OCI-LY7 (cell line): ENCODE results near the gene AUTS2.

Experiments used
- EZH2phosphoT487 ChIP-seq: fragments of 200-600 bp; sonication (generic); IDR thresholded peaks from 2 replicates; pipeline ENCODE4 v1.6.1; 2018; ENCODE audit warnings: low read depth, borderline replicate concordance, mild to moderate bottlenecking, mixed run types, antibody characterized with exemption, low read length, moderate library complexity, mixed read lengths
- TF ChIP-seq, protein P1 (sequence below): fragments of 200-600 bp; sonication (generic); conservative IDR thresholded peaks from 2 replicates; pipeline ENCODE4 v1.5.1; 2014; ENCODE audit warnings: mild to moderate bottlenecking, antibody characterized with exemption, low read length, moderate library complexity, mixed read lengths

DNA sequence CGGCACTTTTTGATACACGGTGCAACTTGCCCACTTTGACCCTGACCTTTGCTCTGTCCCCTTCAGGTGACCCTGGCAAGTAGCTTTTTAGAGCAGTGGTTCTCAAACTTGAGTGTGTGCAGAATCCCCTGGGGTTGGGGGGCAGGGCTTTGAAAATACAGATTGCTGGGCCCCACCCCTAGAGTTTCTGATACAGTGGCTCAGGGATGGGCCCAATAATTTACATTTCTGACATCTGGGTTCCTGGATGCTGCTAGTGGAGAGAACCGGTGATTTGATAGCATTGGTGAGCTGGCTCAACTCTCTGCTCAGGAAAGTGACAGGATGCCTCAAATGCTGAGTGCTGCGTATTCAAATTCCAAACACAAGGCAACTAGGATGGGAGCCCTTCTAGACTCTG, 995.9 kb downstream of the AUTS2 start:
- TF ChIP-seq, protein P1, sequence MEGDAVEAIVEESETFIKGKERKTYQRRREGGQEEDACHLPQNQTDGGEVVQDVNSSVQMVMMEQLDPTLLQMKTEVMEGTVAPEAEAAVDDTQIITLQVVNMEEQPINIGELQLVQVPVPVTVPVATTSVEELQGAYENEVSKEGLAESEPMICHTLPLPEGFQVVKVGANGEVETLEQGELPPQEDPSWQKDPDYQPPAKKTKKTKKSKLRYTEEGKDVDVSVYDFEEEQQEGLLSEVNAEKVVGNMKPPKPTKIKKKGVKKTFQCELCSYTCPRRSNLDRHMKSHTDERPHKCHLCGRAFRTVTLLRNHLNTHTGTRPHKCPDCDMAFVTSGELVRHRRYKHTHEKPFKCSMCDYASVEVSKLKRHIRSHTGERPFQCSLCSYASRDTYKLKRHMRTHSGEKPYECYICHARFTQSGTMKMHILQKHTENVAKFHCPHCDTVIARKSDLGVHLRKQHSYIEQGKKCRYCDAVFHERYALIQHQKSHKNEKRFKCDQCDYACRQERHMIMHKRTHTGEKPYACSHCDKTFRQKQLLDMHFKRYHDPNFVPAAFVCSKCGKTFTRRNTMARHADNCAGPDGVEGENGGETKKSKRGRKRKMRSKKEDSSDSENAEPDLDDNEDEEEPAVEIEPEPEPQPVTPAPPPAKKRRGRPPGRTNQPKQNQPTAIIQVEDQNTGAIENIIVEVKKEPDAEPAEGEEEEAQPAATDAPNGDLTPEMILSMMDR: no peak
- TF ChIP-seq EZH2phosphoT487: no peak
